ENCODE measurements around the gene FSIP2.

GRCh38 chr2:185793532-185794345 is 55.1 kb downstream of the FSIP2 start:
- TF ChIP-seq CTCF (IDR thresholded peaks at IDR 0.05; ENCODE audit: low read length) (no peak), EZH2 (IDR thresholded peaks at IDR 0.05; ENCODE audit: borderline replicate concordance, low read length) (no peak)

All from OCI-LY1 (cell line).